ENCODE results near the gene HHLA2.

Gene HHLA2

DNA sequence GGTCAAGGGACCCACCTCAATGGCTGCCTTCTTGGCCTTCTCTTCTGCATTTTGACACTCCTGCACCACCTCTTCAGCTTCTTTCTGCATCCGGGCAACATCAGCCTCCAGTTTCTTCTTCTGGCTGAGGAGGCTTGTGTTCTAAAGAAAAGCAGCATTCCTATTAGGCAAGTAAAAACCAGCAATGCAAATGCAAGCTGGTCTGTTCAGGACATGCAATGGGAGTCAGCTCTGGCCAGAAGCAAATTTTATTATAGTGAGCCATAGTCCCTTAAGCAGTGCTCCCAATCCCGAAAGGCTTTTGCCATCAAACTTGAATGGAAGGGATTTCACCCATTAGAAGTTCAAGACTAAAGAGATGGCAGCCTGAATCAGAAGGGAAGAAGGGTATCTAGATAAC, 97.7 kb downstream of the HHLA2 start:
- no peak for DNase-seq

- no peak for DNase-seq
Measured at GRCh38 chr3:108394563-108394962, 98.2 kb downstream of the HHLA2 start.

DNA sequence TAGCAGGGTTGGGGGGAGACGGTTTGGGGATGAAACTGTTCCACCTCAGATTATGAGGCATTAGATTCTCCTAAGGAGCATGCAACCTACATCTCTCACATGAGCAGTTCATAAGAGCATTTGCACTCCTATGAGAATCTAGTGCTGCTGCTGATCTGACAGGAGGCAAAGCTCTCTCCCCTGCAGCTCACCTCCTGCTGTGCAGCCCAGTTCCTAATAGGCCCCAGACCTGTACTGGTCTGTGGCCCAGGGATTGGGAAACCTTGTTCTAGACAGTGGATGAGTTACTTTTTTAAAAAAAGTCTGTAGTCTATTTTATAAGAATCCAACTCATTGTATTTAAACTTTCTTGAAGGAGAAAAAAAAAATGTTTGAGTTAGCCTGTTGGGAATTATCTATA, 100.0 kb downstream of the HHLA2 start:
- DNase-seq = no peak

- no peak for DNase-seq
Measured at GRCh38 chr3:108398510-108398909, 102.2 kb downstream of the HHLA2 start.

DNA sequence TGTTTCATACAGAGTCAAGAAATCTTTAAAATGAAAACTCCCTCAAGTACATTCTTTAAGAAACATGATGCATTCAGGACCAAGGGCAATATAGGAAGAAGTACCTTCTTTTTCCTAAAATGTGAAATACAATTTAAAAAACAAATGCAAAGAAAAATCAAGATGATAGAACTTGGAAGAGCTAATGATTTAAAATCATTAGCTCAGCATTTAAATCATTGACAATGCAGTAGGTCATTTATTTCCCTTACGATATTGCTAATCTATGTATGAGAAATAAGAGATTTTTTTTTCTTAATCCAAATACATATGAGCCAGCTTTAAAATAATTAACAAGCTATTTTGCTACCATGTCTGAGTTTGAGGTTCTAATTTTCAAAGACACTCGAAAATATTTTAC, 105.5 kb downstream of the HHLA2 start:
- no peak for DNase-seq

DNA sequence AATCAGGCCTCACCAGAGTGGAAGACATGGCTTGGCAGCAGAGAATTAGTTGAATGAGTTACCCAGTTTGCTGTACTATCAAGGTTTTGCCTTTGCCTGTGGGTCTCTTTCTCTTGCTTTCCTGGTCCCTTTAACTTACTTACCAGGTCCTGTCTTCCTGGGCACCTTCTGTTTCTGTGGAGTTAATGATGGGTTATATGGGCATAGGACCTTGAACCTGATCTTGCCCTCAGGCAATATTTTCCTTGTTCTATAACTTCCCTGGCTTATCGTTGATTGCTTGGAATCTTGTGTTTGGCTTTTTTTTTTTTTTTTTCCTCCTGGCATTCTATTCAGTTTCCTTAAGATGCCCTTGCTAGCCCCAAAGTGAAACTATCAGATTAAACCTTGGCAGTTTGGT, 106.8 kb downstream of the HHLA2 start:
- DNase-seq = no peak

- DNase-seq = no peak
Measured at GRCh38 chr3:108403686-108404345, 107.5 kb downstream of the HHLA2 start.

DNA sequence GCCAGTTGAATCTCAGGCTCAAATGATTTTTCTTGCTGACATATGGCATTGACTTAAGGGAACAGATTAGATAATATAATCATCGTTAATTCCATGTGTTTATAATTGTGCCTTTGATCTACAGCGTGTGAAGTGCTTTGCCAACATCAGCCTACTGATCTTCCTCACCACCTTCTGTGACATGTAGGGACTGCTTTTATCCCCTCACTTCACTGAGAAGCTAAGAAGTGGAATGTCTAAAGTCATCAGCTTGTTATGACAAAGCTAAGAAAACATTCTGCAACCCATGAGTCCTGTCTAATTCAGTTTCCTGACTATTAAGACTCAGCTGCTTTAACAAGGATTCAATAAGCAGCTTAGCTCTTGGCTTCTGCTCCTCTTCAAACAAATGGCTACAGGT, 108.0 kb downstream of the HHLA2 start:
- DNase-seq = peak; percentile 61

GRCh38 chr3:108406063-108406660, 109.8 kb downstream of the HHLA2 start:
- no peak for DNase-seq

DNA sequence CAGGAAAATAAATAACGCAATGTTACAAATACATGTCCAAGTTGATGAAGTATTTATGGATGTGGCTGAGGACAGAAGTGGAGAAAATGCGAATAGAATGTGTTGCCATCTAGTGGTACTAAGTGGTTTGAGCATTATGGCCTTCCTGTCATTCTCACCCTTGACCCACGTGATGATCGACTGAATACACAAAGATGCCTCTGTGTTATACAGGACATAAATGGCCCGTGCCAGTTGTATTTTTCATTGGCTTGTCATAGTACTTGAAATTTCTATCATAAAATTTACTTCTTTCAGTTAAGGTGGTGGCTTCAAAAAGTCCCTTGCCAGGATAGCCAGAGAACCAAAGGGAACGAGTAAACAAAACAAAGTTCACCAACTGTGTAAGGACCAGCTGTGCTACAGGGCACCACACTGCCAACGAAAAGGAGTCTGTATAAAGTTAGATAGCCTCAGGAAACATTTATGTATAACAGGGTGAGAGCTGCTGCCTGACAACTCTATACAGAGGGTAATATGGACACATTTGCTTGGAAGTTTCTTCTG, 110.4 kb downstream of the HHLA2 start:
- peak; percentile 52 for DNase-seq

- DNase-seq = no peak
Measured at GRCh38 chr3:108407886-108408285, 111.5 kb downstream of the HHLA2 start.

- no peak for DNase-seq
Measured at GRCh38 chr3:108408883-108409799, 112.8 kb downstream of the HHLA2 start.

DNA sequence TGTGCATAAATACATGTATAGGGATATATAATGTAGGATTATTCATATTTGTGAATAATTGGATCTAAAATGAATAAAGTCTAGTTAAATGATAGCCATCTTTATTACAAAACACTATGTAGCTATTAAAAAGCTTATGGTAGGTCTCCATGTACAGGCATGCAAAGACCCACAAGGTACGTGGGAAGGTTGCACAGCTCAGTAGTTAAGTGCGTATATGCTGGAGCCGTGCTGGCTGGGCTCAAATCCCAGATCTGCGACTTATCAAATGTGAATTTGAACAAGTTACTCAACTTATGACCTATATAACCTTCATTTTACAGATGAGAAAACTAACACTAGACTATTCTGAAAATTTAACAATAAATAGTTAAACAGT, 113.4 kb downstream of the HHLA2 start:
- DNase-seq = no peak

GRCh38 chr3:108410531-108410984, 114.2 kb downstream of the HHLA2 start:
- no peak for DNase-seq

GRCh38 chr3:108412121-108412750, 115.9 kb downstream of the HHLA2 start:
- DNase-seq = no peak

- DNase-seq = no peak
Measured at GRCh38 chr3:108414007-108414406, 117.7 kb downstream of the HHLA2 start.

DNA sequence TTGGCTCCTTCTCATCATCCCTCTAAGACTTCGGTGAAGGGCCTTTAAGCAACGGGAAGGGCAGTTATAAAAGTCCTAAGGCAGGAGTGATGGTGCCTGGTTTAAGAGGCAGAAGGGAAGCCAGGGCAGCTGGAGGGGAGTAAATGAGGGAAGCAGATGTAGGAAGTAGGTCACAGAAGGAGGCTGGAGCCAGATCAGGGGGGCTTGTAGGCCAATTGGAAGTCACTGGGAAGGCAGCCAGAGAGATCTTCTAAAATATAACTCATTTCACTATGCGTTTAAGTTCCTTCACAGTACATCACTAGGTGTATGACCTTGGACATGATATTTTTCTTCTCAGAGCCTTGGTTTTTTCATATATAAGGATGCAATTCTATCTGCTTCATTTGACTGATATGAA, 119.3 kb downstream of the HHLA2 start:
- peak; percentile 3 for DNase-seq

- DNase-seq = no peak
Measured at GRCh38 chr3:108416111-108416869, 119.9 kb downstream of the HHLA2 start.

DNA sequence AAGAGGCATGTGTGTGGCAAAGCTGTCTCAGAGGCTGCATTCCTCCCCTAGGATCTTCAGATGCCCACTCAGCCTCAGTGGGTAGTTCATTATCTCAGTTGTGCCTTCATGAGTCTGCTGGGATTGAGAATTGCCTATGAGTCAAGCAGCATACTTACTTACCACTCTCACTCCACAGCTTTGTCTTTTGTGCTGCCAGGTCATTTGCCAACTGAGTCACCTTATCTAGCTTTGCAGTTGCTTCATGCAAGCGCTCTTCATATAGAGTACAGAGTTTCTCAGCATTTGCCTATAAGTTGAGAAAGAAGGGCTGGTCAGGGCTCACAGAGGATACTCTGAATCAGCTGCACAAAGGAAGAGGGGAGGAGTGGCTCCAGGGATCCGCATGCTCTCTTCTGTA, 124.6 kb downstream of the HHLA2 start:
- DNase-seq = no peak

All from DMS 273 treated with DMSO at 0.1 percent for 48 hours (cell line).